ENCODE data around the gene SHC2.

DNA sequence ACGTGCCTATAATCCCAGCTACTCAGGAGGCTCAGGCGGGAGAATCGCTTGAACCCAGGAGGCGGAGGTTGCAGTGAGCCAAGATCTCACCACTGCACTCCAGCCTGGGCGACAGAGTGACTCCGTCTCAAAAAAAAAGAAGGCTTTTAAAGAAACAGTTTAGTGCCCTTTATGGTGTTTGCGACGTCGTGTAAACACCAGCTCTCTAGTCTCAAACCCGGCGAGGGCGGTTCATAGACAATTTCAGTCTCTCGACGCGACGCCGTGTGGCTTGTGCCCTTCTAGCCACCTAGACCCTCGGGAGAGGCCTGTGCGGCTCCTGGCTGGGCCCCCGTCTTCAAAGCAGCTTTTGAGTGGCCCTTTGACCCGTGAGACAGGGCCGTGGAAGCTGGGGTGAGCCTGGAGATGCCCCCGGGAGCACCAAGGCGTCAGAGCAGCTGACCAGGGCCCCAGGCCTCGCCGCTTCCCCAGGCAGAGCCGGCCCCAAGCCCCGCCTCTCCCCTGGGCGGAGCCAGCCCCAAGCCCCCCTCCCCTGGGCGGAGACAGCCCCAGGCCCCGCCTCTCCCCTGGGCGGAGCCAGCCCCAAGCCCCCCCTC is 30.4 kb upstream of the SHC2 start:
- TF ChIP-seq, protein P1, sequence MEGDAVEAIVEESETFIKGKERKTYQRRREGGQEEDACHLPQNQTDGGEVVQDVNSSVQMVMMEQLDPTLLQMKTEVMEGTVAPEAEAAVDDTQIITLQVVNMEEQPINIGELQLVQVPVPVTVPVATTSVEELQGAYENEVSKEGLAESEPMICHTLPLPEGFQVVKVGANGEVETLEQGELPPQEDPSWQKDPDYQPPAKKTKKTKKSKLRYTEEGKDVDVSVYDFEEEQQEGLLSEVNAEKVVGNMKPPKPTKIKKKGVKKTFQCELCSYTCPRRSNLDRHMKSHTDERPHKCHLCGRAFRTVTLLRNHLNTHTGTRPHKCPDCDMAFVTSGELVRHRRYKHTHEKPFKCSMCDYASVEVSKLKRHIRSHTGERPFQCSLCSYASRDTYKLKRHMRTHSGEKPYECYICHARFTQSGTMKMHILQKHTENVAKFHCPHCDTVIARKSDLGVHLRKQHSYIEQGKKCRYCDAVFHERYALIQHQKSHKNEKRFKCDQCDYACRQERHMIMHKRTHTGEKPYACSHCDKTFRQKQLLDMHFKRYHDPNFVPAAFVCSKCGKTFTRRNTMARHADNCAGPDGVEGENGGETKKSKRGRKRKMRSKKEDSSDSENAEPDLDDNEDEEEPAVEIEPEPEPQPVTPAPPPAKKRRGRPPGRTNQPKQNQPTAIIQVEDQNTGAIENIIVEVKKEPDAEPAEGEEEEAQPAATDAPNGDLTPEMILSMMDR (IDR thresholded peaks at IDR 0.05; ENCODE audit: extremely low read depth in 1 of 2, insufficient read depth in 1 of 2, low read depth in 1 of 2, low read length in 2 of 2) = no peak
- no peak for TF ChIP-seq JUN (IDR thresholded peaks at IDR 0.05; ENCODE audit: borderline replicate concordance, insufficient read depth, insufficient read length, low read depth)
- no peak for TF ChIP-seq POLR2AphosphoS5 (IDR thresholded peaks at IDR 0.05; ENCODE audit: insufficient read depth, low read depth, low read length)

All from endothelial cell of umbilical vein (primary cell).